GM21737 (cell line): Measurements from ENCODE around the gene C2CD4A.
"Not testable (repeated sequence)": the region's sequence is repeated elsewhere in the genome, so short reads cannot be mapped to it uniquely, and the experiment has no call there.

Experiments used
- ATAC-seq: cut with Tn5 transposase; IDR thresholded peaks from one replicate; pipeline ENCODE4 v1.9.1; 2021; ENCODE audit warnings: mild to moderate bottlenecking, moderate library complexity; ENCODE audit not compliant: unreplicated experiment

Gene C2CD4A

DNA sequence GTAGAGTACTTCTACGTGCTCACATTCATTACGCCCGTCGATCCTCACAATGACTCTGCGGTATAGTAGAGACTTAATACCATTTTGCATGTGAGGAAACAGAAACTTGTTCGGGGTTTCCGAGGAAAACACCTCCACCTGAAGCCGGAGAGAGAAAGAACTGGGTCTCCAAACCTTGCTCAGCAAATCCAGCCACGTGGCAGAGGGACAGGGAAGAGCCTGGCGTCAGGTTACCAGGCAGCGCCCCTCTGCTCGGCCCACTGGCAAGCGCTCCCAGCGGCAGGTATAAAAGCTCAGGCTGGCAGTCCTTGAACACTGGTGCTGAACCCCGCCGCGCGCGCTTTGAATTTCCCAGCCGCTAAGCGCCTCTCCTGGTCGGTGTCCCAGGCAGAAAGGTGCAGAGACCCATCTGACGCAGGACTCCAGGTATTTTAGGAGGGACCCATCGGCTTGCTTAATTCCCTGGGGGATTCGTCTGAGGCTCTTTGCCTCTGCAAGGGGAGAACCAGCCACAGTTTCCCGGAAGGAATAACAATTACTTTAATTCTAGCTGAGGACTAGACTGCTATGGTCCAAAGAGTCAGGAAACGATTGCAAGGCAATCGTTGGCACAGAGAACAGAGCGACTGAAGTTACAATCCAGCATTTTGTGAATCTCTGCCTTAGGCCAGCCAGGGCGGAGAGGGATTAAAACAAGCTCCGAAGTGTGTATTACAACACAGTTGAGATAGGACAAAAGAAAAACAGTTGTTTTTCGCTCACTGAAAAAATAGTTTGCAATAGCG is at the start of gene C2CD4A:
Gene C2CD4A, plus strand, starts transcription at position 315 of the 785 bp plus-strand sequence. CDS start 637 bp downstream, outside the sequence.
- no peak for ATAC-seq

DNA sequence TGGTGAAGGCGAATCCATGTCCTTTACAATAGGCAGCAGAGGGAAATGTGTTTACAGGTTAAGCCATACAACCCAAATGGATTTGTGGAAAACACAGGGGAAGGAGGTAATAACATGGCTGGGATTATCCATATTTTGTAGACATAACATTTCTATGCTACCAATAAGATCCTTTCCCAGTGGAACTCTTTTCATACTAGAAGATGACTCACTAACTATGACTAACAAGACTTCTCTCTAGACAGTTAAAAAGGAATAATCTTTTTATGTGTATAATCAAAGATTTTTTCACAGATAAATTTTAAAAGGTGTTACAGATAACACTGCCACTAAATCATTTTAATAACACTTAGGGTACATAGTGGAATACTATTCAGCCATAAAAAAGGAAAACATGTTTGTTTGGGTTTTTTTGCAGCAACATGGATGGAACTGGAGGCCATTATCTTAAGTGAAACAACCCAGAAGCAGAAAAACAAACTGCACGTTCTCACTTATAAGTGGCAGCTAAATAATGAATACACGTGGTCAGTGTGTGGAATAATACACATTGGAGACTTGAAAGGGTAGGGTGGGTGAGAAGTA is 46.1 kb upstream of the C2CD4A start:
- no peak for ATAC-seq

- ATAC-seq = no peak
Measured at GRCh38 chr15:62021991-62022600, 44.7 kb upstream of the C2CD4A start.

GRCh38 chr15:62026487-62027262 is 40.1 kb upstream of the C2CD4A start:
- ATAC-seq = no peak

DNA sequence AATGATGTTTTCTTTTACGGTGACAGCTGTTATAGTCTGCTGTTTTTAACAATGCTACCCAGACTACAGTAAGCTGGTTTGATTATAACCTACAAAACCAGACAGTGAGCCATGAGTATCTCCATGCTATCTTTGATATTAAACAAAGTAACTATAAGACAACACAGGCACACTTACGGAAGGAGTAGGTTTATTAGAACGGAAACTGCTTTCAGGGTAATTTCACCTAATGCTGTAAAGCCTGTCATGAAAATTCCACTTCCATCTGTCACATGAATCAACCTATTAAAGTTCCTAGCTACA is 39.6 kb upstream of the C2CD4A start:
- ATAC-seq = no peak

DNA sequence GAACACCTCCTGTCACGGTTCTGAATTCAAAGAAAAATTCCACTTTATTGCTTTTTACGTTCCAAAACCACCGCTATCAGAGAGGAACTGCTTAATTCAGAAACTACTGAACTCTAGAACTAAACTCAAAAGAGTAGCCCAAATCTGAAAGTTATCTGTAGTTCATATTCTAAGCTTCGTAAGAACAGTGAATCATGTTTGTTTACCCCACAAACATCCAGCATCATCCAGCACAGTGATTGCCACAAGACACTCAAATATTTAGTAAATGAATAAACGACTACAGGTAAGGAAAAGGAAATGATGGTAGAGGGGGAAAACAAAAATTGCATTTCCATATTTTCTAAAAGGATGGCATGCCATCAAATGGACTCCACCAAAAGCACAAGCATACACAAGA is 38.9 kb upstream of the C2CD4A start:
- no peak for ATAC-seq

DNA sequence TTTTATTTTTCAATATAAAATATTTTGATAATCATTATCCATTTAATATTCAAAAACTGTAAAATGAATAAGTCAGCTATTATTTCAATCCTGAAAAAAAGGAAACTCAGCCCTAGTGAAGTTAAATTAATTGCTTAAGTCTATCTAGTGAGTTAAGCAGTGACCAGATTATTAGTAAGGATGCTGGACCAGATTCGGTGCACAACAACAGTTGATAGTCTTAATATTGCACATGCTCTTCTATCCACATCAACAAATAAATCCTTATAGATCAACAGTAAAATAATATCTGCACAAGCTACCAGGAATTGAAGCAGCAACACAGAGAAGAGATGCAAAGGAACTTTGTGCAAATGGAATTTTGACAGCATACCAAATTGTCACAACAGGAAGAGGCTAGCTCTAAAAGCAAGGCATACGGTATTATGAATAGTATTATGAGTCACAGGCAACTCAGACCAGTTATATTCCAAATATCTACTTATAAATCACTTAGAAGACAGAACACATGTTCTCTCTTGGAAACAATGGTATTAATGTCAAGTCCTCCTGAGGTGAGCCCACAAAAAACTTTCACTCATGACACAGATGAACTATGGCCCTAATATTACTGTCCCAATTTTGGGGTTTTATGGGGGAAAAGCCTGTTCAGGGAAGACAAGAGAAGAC is 31.4 kb upstream of the C2CD4A start:
- ATAC-seq = no peak

DNA sequence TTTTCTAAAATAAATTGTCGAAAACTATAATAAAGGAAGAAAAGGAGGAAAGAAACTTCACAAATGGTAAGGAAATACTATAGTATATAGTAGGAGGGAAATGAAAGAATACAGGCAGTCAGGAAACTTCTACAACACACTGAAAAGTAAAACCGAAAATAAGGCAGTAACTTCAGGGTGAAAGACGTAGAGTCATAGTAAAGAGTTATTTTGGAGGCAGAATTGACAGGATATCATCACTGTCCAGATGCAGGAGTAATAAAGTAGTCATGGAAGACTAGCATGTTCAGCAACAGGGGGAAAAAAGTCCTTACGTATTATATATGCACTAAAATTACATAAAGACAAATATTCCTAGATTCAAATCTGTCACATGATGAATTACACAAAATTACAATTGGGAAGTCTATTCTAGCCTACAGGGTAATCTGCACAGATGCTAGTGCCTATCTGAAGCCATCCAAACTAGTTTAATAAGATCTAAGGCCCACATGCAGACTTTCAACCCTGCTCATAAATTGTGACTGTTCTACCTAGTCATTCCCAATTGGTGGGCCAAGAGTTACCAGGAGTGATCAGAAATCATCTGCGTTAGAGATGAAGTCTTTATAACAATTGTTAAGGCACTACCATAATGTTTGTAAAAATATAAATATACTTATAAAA is 20.6 kb upstream of the C2CD4A start:
- ATAC-seq = peak; percentile 80

- no peak for ATAC-seq
Measured at GRCh38 chr15:62047282-62047827, 19.4 kb upstream of the C2CD4A start.

DNA sequence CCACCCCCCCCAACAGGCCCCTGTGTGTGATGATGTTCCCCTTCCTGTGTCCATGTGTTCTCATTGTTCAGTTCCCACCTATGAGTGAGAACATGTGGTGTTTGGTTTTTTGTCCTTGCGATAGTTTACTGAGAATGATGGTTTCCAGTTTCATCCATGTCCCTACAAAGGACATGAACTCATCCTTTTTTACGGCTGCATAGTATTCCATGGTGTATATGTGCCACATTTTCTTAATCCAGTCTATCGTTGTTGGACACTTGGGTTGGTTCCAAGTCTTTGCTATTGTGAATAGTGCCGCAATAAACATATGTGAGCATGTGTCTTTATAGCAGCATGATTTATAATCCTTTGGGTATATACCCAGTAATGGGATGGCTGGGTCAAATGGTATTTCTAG is 18.5 kb upstream of the C2CD4A start:
- ATAC-seq = not testable (repeated sequence)

- ATAC-seq = no peak
Measured at GRCh38 chr15:62050115-62050514, 16.7 kb upstream of the C2CD4A start.

DNA sequence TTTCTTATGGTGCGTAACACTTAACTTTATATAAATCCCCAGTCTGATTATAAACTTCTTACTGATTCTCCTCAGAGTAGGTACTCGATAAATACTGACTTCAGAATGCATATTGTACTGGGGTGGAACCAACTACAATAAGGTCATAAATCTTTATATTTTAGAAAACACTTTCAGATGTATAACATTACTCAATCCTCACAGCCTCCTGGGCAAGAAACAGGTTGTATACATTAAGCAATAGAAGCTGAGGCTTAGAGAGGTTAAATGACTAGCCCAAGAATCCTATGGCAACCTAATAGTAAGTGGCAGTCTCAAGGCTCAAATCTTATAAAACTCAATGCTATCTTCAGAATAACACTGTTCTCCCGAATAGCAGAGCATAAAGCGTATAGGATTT is 15.6 kb upstream of the C2CD4A start:
- ATAC-seq = no peak

DNA sequence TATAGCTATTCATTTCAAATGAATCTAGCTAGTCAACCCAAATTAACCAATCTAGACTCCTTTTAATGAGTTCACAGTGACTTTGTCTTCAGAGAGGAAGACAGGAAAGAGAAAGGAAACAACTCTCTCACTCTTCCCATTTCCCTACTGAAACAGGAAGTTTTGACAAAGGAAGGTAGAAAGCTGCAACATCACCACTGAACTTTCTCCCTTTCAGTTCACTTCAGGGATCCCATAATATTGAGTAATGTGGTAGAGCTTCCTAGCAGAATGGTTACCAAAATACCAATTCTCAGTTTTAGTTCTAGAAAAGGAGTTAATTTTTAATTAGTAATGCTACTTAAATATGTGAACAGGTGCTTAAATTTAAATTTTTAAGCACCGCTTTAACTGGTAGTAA is 14.1 kb upstream of the C2CD4A start:
- no peak for ATAC-seq

GRCh38 chr15:62053439-62054085 is 13.2 kb upstream of the C2CD4A start:
- no peak for ATAC-seq

- no peak for ATAC-seq
Measured at GRCh38 chr15:62054979-62055378, 11.8 kb upstream of the C2CD4A start.

DNA sequence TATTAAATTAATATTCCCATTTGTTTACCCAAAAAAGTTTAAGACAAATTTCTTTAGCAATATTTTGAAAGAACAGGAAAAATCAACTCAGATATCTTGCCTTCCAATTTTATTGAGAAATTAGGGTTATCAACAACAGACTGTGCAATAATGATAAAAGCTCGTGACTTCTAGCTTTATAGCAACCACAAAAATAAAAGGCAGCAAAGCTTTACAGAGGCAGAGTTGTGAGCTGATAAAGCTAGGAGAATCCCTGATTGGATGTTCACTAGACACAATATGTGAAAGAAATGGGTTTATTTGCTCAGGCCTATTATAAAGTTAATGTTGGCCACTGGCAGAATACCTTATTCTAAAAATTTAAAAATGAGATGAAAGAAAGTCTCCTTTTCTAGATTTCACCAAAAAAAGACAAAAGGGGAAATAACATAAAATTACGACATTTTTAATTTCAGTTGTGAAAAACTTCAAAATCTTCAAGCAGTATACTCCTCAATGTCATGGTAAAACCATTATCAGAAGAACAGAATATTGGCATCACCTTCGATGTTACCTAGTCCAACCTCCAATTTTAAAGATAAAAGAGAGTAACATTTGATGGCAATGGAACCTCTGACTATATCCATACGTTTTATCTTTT is 9.3 kb upstream of the C2CD4A start:
- ATAC-seq = no peak

DNA sequence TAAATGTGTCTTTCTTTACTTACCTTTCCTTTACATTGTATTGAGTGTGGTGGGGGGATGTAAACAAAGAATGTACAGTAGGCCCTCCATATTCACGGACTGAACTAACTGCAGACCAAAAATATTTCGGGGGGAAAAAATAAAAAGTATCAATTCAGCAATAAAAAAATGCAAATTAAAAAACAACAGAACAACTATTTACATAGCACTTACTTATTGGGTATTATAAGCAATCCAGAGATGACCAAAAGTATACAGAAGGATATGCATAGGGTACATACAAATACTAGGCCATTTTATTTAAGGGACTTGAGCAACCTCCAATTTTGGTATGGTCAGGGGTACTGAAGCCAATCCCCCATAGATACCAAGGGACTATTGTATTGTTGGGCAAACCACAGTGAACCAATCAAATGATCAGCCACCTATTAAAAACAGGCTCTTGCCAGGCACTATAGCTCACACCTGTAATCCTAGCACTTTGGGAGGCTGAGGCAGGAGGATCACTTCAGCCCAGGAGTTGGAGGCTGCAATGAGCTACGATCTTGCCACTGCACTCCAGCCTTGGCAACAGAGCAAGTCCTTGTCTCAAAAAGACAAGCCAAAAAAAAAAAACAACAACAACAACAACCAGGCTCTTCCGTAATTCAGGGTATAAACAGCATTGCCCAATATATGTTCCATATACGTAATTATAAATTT is 8.3 kb upstream of the C2CD4A start:
- ATAC-seq = no peak

- no peak for ATAC-seq
Measured at GRCh38 chr15:62059108-62059815, 7.5 kb upstream of the C2CD4A start.
